Panc1 (cell line): ENCODE measurements around the gene ITK.

Experiments
- POLR2AphosphoS5 ChIP-seq: IDR thresholded peaks from 2 replicates; pipeline ENCODE4 v1.6.1; 2012; ENCODE audit warnings: mild to moderate bottlenecking, low read depth, low read length, moderate library complexity
- TF ChIP-seq, protein P1 (sequence below): fragments of 450-650 bp; IDR thresholded peaks from 2 replicates; pipeline ENCODE4 v1.5.1; 2017; ENCODE audit warnings: mild to moderate bottlenecking

DNA sequence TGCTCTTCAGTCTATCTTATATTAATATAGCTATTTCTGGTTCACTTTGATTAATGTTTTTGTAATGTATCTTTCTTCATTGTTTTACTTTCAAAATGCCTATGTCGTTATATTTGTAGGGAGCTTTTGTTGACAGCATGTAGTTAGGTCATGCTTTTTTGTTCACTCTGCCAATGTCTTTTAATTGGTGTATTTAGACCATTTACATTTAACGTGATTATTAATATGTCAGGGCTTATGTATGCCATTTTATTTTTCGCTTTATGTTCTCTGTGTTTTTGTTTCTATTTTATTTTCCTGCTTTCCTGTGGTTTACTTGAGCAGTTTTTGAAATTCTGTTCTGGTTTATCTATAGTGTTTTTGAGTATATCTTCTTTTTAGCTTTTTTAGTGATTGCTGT is 25.3 kb upstream of the ITK start:
- TF ChIP-seq POLR2AphosphoS5, result no peak
- TF ChIP-seq, protein P1, sequence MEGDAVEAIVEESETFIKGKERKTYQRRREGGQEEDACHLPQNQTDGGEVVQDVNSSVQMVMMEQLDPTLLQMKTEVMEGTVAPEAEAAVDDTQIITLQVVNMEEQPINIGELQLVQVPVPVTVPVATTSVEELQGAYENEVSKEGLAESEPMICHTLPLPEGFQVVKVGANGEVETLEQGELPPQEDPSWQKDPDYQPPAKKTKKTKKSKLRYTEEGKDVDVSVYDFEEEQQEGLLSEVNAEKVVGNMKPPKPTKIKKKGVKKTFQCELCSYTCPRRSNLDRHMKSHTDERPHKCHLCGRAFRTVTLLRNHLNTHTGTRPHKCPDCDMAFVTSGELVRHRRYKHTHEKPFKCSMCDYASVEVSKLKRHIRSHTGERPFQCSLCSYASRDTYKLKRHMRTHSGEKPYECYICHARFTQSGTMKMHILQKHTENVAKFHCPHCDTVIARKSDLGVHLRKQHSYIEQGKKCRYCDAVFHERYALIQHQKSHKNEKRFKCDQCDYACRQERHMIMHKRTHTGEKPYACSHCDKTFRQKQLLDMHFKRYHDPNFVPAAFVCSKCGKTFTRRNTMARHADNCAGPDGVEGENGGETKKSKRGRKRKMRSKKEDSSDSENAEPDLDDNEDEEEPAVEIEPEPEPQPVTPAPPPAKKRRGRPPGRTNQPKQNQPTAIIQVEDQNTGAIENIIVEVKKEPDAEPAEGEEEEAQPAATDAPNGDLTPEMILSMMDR, result no peak
